NCI-H748 treated with DMSO at 0.1 percent for 48 hours (cell line): ENCODE results near the gene CKS1B.
"Not testable (repeated sequence)": the region's sequence is repeated elsewhere in the genome, so short reads cannot be mapped to it uniquely, and the experiment has no call there.

ENCODE experiments used
- DNase-seq: peaks from one replicate; lab custom pipeline; 2025; lab: John Stamatoyannopoulos, UW

CKS1B gene

DNA sequence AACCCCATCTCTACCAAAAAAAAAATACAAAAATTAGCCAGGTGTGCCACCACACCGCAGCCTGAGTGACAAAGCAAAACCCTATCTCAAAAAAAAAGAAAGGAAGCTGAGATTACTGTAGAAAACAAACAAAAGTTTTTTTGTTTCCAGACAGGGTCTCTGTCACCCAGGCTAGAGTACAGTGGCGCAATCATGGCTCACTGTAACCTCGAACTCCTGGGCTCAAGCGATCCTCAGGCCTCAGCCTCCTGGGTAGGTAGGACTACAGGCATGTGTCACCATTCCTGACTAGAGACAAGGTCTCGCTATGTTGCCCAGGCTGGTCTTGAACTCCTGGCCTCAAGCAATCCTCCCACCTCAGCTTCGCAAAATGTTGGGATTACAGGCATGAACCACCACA is 10.1 kb upstream of the CKS1B start:
- DNase-seq, result no peak

DNA sequence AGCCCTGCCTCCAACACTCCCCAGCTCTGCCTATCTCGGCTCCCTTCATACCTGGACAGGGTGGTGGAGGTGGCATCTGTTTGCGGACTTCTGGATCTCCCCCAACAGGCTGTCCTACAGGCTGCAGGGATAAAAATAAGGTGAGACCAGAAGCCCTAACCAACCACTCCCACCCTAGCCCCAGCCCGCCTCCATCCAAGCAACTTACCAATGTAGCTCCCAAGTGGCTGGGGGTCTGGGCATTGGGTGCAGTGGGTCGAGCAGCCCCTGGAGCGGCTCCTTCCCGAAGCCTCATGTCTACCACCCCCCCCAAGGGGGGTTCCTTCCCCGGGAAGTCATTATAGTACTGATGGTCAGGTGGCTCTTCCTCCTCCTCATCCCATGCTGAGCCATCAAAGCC is 8.4 kb upstream of the CKS1B start:
- no peak for DNase-seq

DNA sequence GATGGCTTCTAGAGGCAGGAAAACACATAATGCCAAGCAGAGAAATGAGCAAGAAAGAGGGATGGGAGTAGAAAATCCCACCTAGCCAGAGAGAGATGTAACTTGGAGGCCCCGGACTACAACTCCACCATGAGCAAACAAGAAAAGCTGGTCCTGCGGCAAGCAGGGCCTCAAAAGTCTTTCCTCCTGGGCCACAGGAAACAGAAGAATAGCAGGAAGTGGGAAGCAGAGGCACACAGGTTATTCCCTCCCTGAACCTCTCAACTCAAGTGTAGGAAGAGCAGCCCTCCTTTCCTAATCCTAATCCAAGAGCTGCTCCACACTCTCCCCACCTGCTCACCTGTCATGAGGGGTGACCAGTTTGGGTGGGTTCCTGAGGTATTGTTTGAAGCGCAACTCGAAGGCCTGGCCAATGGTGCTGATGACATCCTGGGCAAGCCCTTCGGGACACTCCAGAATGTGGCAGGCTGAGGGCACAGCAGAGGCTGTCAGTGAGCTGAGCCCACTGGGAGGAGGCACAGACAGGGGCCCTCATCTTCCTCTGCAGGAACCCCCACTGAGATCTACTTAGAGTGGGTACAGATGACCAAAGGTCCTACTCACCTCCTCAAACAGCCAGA is 7.0 kb upstream of the CKS1B start:
- DNase-seq, result no peak

DNA sequence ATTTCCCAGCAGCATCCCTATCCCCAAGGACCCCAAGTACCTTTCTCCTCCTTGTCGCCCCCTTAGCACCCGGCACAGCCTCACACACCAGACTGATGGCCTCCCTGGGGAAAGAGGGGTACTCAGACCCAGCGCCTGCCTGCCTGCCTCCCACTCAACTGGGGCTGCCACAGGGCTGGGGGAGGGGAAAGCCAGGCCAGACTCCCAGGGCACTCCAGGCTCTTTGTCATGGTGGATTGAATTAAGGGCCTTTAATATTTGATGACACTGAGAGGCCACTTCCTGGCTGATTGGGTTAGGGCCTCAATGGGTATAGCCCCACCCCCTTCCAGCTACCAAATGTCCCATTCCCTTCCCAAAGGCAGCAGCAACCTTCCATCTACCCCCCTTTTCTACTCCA is 5.8 kb upstream of the CKS1B start:
- no peak for DNase-seq

DNA sequence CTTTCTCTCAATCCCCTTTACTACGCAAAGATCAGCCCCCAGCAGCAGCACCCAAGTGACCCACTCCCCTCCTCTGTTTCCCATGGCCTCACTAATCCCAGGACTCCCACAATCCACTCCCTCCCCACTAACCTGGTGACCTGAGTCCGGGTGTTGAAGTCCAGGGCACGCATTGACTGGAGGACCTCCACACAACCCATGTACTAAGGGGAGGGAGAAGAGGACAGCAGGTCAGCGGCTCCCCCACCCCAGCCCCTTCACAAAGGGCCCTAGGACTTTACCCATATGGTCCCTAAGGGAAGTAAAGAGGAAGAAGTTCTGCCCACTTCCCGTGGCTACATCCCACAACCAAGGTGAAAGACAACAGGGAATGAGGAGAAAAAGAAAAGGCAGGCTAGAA is 5.2 kb upstream of the CKS1B start:
- no peak for DNase-seq

DNA sequence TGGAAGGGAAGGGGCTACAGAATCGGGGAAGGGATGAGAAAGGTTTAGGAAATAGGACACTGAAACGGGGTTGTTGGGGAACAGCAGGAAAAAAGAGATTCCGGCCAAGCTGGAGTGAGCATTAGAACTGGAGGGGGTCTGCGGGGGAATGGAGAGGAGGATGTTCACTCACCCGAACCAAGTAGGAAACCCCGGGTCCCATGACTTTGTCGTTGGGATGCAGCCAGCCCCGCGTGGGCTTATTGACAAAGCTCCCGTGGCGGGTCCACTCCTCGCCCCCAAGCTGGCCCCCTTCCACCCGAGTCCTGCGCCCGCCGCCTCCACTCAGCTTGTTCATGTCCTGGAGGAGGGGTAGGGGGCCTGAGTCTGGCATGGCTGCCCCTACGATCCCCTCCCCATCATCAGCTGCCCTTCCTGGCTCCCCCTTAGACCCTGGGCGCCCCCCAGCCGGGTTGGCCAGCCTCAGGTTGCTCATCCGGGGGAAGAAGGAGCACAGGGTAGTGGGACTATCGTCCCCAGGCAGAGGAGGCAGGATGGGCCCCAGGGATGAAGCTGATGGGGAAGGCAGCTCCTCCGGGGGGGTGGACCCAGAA is 4.5 kb upstream of the CKS1B start:
- DNase-seq, result no peak

DNA sequence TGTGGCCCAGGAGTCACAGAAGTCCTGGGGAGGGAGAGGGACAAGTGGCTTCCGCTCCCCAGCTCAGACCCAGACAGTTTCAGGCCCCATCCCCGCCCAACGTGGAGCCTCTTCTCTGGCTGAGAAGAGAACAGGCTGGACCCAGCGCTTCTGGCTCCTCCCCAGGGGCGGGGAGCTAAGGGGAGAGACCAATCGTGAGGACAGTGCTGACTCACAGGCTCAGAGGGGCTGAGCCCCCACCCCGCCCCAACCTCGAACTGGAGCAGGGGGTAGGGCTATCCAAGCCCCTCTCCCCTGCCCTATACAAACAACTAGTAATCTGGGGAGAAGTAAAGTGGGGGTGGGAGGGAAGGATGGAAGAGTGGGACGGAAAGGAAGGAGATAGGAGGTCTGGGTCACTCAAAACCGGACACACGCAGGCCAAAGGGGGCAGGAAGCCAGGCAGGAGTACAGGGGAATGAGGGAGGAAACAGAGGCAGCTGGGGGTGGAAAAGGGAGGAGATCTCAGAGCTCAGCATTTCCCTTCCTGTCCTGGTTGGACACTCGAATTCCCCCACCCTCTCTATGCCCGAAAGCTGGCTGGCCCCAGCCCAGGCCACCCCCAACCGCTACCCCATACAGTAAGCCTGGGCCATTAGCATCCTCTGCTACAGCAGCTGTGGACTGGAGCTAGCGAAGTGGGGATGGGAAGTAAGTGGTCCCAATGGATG is 3.7 kb upstream of the CKS1B start, which contains the start of gene SHC1:
Gene SHC1, minus strand, starts transcription at position 117 of the 710 bp plus-strand sequence. CDS start 221 bp downstream, outside the sequence.
- no peak for DNase-seq

DNA sequence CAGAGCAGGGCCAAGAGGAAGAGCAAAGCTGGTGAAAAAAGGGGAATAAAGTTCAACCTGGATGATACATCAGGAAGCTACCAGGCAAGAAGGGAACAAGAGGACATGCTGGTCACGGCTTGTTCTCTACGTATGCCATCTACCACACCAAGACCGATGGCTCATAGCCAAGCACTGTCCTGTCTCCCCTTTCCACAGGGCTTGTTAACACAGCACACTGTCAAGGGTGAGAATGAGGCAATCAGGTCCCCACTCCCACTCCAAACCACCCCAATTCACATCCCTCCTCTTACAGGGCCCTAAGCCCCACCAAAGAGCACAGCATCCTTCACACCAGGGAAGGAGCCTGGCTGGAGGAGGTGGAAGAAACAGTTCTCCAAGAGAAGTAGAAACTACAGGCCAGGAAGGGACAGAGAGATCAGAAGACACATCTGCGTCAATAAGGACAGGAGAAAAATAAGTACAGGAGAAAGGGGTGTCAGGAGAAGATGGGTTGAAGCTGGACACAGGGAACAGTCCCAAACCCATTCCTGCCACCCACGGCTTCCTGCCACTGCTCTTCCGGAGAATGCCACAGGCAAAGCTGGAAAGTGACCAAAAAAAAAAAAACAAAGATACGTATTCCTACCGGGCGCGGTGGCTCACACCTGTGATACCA is 3.0 kb upstream of the CKS1B start:
- no peak for DNase-seq

DNA sequence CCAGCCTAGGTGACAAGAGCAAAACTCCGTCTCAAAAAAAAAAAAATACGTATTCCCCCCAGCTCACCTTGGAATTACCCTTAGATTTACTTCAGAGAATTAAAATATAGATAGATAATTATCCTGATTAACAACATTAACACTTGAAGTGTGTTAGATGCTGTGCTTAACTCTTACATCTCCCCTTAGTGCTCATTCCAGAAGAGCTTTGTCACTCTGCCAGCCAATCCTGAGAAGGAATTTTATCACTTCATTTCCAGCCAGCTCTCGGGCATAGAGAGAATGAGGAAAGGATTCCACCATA is 2.3 kb upstream of the CKS1B start:
- no peak for DNase-seq

DNA sequence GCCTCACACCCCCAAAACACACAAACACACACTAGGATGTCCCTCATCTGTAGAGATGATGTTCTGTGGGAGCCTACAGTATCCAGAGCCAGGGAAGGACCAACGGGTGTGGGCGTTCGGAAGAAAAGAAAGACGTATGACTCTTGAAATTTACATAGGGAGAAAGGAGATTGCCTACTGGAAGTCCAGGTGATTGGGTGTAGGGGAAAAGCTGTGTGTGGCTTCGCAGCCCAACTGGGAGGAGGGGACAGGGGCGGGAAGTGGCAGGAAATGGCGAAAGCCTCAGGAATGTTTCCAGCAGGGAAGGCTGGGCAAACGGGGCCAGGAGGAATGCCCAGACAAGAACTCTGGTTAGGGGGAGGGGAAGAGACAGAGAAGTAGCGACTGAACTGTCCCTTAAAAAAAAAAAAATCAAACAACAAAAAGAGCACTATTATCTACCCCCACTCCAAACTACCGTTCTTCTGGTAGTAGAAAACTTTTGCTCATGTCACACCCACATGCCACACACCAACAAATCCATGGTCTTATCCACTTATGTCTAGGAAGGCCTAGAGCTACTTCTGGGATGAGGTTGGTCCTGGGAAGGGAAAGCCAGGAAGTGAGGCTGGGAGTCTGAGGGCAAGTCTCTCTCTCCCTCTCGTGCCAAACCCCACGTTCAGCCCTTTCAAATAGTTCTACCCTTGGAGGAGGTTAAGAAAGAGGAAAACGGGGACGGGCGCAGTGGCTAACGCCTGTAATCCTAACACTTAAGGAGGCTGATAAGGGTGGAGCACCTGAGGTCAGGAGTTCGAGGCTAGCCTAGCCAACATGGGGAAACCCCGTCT is 1.8 kb upstream of the CKS1B start:
- no peak for DNase-seq

DNA sequence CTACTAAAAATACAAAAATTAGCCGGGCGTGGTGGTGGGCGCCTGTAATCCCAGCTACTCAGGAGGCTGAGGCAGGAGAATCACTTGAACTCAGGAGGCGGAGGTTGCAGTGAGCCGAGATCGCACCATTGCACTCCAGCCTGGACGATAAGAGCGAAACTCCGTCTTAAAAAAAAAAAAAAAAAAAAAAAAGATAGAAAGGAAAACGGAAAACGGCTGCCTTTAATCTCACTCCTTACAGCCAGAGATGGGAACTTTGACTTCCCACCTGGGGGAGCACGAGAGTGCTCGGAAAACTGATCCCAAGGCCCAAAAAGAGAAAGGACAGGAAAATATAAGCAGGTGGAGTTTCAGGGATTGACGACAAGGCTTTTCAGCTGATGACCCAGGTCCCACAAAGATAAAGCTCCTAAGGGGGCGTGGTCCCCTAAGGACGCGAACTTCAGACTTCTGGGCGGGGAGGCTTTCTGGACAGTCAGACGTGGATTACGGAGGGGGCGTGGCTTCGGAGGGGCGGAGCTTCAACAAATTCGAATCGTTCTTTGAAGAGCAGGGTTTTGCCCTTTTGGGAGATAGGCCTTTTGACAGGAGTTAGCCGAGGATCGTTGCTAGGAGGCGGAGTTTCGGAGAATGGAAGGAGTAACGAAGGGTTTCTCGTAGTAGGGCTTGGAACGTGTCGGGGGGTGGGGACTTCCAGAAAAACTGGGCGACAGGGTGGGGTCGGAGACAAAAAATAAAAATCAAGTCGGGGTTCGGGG is 958 bp upstream of the CKS1B start:
- DNase-seq, result peak; percentile 90

DNA sequence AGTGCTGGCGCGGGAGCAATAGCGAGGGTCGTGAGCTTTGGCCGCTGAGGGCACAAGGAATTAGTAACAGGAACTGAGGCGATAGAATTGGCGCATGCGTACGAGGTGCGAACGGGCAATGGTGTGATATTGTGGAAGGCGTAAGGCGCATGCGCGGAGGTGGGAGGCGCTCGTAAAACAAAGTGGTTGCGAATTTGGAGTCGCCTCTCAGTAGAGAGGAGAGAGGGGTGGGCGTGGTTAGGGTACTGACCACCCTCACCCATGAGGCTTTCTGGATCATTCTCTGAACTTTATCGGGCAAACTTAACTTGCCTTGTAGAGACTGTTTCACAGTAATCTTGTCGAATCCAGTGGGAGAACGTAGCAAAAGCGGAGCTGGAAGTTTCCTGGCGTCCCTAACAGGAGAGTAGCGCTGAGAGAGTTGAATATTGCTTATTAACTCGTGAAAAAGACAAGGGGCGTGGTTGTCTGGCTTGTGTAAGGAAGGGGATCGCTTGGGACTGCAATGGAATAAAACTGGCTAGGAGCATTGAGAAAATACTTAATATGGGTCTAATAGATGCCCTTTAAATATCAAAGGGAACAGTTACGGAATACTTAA is 427 bp downstream of the CKS1B start:
- DNase-seq, result peak; percentile 97

DNA sequence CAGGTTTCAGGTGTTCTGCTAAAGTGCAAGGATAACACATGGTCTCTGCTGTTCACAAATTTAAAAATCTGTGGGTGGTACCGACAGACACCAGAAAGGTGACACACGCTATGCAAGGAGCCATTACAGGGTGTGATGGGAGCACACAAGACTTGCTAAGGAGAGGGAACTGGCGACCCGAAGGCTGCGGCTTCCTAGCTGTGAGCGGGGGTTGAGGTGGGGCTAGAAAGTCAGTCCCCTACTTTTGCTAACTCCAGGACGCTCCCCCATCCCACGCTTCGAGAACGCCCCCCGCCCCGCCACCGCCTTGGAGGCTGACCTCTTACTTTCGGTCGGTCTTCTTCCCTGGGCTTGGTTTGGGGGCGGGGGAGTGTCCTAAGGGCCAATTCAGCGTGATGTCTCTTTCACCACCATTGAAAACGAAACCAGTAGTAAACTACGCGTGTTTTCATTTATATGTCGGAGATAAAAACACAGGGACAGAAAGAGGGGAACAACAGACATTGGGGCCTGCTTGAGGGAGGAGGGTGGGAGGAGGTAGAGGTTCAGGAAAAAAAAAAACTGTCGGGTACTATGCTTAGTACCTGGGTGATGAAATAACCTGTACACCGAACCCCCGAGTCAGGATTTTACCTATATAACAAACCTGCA is 1.1 kb downstream of the CKS1B start:
- no peak for DNase-seq

DNA sequence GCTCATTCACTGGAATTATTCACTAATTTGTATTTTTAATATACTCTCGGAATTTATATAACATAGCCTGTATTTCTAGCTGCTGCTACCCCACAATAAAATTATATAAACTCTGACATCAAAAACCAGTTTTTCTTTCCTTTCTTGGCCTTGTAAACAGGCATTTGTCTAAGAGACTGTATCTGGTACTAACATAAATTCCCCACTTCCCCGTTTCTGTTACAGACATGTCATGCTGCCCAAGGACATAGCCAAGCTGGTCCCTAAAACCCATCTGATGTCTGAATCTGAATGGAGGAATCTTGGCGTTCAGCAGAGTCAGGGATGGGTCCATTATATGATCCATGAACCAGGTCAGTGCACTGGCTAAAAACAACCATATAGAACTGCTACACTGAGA is 3.3 kb downstream of the CKS1B start:
- DNase-seq, result not testable (repeated sequence)

DNA sequence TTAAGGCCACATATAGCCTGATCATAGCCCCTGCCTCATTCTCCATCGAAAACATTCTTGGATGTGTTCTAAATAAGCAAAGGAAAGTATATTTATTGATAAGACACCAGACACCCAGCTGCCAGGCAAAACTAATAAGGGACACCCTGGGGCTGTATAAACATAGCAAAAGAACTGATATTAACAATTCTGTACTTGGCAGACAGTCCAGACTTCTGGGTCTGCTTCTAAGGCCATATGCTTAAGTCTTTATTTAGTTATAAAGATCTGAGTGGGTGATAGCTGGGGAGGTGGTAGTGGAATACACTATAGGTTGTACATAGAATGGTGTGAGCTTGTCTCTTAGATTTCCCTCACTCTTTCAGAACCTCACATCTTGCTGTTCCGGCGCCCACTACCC is 3.9 kb downstream of the CKS1B start:
- DNase-seq, result no peak

DNA sequence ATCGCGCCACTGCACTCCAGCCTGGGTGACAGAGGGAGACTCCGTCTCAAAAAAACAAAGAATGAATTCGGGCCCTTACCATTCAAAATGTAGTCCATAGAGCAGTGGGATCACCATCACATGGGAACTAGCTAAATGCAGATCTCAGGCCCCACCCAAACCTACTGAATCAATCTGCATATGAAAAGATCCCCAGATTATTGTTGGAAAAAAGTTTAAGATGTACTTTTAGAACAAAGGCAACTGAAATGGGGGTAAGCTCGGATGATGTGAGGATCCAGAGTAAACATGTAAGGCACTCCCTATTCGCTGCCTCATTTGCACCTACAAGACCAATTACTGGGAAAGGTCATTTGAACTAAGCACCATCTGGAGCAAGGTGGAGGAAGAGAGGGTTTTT is 7.9 kb downstream of the CKS1B start:
- DNase-seq, result no peak

DNA sequence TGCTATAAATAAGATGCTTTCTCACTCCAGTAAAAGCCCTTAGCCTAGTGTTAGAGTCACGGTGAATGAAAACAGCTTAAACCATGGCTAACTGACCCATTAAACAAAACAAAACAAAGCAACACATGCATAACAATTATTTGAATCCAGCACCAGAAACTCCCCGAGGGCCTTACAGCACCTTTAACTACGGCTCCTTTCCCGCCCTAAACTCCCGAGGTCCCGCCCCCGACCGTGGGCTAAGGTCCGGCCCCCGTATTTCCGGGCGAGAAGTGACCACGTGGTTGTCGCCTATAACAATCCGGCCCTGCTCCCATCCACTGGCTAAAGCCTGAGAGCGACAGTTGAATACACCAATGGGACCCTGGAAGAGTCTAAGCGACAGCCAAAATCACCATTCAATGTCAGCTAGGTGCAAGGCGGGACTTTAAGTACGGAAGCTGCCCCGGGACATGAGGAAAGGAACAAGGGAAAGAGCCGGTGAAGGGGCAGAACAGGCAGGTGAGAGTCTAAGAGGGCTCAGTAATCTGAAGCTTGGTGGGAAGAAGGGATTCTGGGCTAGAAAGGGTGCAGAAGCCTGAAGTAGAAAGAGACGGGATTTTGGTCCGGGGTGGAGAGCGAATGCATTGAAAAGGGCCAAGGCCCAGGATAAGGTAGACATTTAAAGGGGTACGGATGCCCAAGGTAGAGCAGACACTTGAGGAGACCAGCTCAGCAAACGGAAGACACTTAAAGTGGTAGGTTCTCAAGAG is 8.6 kb downstream of the CKS1B start, which contains the start of gene FLAD1:
Gene FLAD1, plus strand, starts transcription at position 448 of the 752 bp plus-strand sequence. CDS start 351 bp downstream, outside the sequence.
- peak; percentile 99 for DNase-seq

DNA sequence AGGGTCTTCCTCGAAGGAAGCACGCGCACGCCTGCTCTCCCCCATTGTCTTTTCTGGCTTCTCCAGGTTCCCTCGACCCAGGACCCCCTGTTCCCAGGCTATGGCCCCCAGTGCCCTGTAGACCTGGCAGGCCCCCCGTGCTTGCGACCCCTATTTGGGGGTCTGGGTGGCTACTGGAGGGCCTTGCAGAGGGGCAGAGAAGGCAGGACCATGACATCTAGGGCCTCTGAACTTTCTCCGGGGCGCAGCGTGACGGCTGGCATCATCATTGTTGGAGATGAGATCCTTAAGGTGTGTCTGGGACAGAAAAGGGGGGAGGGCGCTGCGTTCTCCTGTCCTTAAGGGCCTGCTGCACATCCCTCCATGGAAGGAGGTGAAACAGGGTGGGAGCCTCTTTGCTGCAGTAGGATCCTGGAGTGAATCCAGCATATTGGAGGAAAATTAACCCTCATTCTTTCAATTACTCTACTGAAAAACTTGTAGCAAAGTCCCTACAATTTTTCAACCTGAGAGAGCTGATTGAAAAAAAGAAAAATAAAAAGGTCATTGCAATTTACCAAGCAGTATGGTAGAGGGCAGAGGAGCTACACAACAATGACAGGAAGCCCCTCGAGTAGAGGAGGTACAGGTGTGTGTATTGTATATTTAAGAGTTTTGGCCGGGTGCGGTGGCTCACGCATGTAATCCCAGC is 9.4 kb downstream of the CKS1B start:
- no peak for DNase-seq

DNA sequence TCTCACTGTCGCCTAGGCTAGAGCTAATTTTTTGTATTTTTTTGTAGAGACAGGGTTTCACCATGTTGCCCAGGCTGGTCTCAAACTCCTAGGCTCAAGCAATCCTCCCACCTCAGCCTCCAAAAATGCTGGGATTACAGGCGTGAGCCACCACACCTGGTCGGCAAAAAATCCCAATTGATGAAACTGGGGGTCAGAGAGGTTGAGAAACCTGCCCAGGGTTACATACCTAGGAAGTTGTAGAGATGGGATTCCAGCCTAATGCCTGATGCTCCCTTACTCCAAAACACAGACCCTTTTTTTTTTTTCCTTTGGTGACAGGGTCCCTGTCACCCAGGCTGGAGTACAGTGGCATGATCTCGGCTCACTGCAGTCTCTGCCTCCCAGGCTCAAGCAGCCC is 12.3 kb downstream of the CKS1B start:
- not testable (repeated sequence) for DNase-seq
